Femur (tissue), 1 donor: ENCODE results near the gene TTC28.
"Not testable (repeated sequence)": the region's sequence is repeated elsewhere in the genome, so short reads cannot be mapped to it uniquely, and the experiment has no call there.

Experiments used
- DNase-seq: peaks from one replicate; pipeline ENCODE4 v3.0.0-alpha.2; 2017

The TTC28 gene

GRCh38 chr22:28480000-28480715 is 199.5 kb downstream of the TTC28 start:
- no peak for DNase-seq

- DNase-seq: no peak
Measured at GRCh38 chr22:28478564-28478963, 201.1 kb downstream of the TTC28 start.

GRCh38 chr22:28477556-28477955 is 202.1 kb downstream of the TTC28 start:
- DNase-seq: no peak

- DNase-seq: no peak
Measured at GRCh38 chr22:28474330-28474729, 205.3 kb downstream of the TTC28 start.

GRCh38 chr22:28473258-28473657 is 206.4 kb downstream of the TTC28 start:
- no peak for DNase-seq

- DNase-seq: not testable (repeated sequence)
Measured at GRCh38 chr22:28467055-28467454, 212.6 kb downstream of the TTC28 start.

GRCh38 chr22:28466399-28466798 is 213.2 kb downstream of the TTC28 start:
- no peak for DNase-seq

GRCh38 chr22:28465841-28466240 is 213.8 kb downstream of the TTC28 start:
- DNase-seq: no peak

GRCh38 chr22:28464127-28464526 is 215.5 kb downstream of the TTC28 start:
- DNase-seq: no peak

GRCh38 chr22:28463408-28463807 is 216.2 kb downstream of the TTC28 start:
- not testable (repeated sequence) for DNase-seq

GRCh38 chr22:28462901-28463300 is 216.7 kb downstream of the TTC28 start:
- no peak for DNase-seq

- DNase-seq: no peak
Measured at GRCh38 chr22:28462041-28462440, 217.6 kb downstream of the TTC28 start.

- DNase-seq: no peak
Measured at GRCh38 chr22:28454431-28455064, 225.1 kb downstream of the TTC28 start.

GRCh38 chr22:28450109-28450508 is 229.5 kb downstream of the TTC28 start:
- no peak for DNase-seq

GRCh38 chr22:28449041-28449440 is 230.6 kb downstream of the TTC28 start:
- DNase-seq: no peak

- no peak for DNase-seq
Measured at GRCh38 chr22:28448625-28449024, 231.0 kb downstream of the TTC28 start.

GRCh38 chr22:28444659-28445058 is 235.0 kb downstream of the TTC28 start:
- DNase-seq: no peak

GRCh38 chr22:28443526-28443876 is 236.1 kb downstream of the TTC28 start:
- peak; percentile 88 for DNase-seq

GRCh38 chr22:28442711-28443525 is 236.7 kb downstream of the TTC28 start:
- DNase-seq: peak; percentile 63

GRCh38 chr22:28442264-28442710 is 237.4 kb downstream of the TTC28 start:
- DNase-seq: peak; percentile 82

GRCh38 chr22:28441720-28442263 is 237.8 kb downstream of the TTC28 start:
- DNase-seq: peak; percentile 19

- no peak for DNase-seq
Measured at GRCh38 chr22:28440592-28441390, 238.8 kb downstream of the TTC28 start.
